Measurements from ENCODE around the gene PPP6R2. TPM values are rescaled to one million over a fixed set of nuclear protein-coding genes. Genes with fewer than 3 reads are reported as not detected.
A peak's percentile ranks its signal among the peaks of the same experiment; 100 is the strongest.

The PPP6R2 gene
- total and polyA plus RNA-seq, 9 of the 15 experiments (the other 6 are each of a cell fraction or from before 2014, with no cell fraction given), result 0.32 to 39.8 (median 21.4) TPM

- no peak for TF ChIP-seq ATF1 (CRISPR knock-in tag; IDR thresholded peaks at IDR 0.05)
- 0 out of 2 replicates have a peak, but pooled peaks have one; percentile 15 for TF ChIP-seq ATF1 (tag; IDR thresholded peaks at IDR 0.05)
- TF ChIP-seq NFE2 (IDR thresholded peaks at IDR 0.05; ENCODE audit: low read depth), result no peak
- no peak for TF ChIP-seq PKNOX1 (IDR thresholded peaks at IDR 0.05)
- no peak for TF ChIP-seq ZBTB26 (CRISPR knock-in tag; IDR thresholded peaks at IDR 0.05)
- peak; percentile 86 for TF ChIP-seq POLR2G (IDR thresholded peaks at IDR 0.05; ENCODE audit: low read depth, low read length)
- no peak for TF ChIP-seq ATF3 (IDR thresholded peaks at IDR 0.05)
- TF ChIP-seq ATF3 (CRISPR knock-in tag; conservative IDR thresholded peaks at IDR 0.05), result no peak
- TF ChIP-seq ZNF174 (CRISPR knock-in tag; IDR thresholded peaks at IDR 0.05), result no peak
- no peak for TF ChIP-seq ZNF318 (IDR thresholded peaks at IDR 0.05; ENCODE audit: borderline replicate concordance in 1 of 2, low read depth in 1 of 2)
- no peak for TF ChIP-seq C11orf30 (IDR thresholded peaks at IDR 0.05; ENCODE audit: low read depth)
- TF ChIP-seq ZNF124 (CRISPR knock-in tag; IDR thresholded peaks at IDR 0.05), result no peak
- TF ChIP-seq ETV1 (tag; conservative IDR thresholded peaks at IDR 0.05; ENCODE audit: low read depth), result no peak
- TF ChIP-seq TFAP4 (CRISPR knock-in tag; IDR thresholded peaks at IDR 0.05; ENCODE audit: borderline replicate concordance), result 0 out of 2 replicates have a peak, but pooled peaks have one; percentile 30
- no peak for TF ChIP-seq GTF2A2 (tag; IDR thresholded peaks at IDR 0.05)
These were observed 131.9 kb downstream of the PPP6R2 start, which contains the start of gene SBF1 (continued) for GRCh38 chr22:50474710-50475651.
